Kidney (tissue), 14 donors: ENCODE data around the gene STARD5. TPM values are rescaled to one million over a fixed set of nuclear protein-coding genes. Genes with fewer than 3 reads are reported as not detected.

Source experiments
- DNase-seq, 5 donors: peaks; one replicate each; pipeline ENCODE4 v3.0.0-alpha.2; 2013 to 2020
- FAIRE-seq: peaks from 2 replicates; lab custom pipeline; 2012; peaks lifted over from hg19 to GRCh38; lab: Jason Lieb, UNC
- H3K27ac ChIP-seq, 2 donors: one replicate each; pipeline ENCODE4 v1.7.0; 2013; ENCODE audit warnings: low read depth in 2 of 2, low read length in 2 of 2, inconsistent platforms in 1 of 2
- H3K27me3 ChIP-seq: one replicate; pipeline ENCODE4 v1.7.1; 2013; ENCODE audit warnings: low read length, inconsistent platforms; ENCODE audit not compliant: control insufficient read depth, insufficient read depth
- H3K36me3 ChIP-seq, 3 donors: one replicate each; pipeline versions ENCODE4 v1.7.0 to v1.7.1; 2013; ENCODE audit warnings: low read length in 3 of 3, control low read depth in 1 of 3, inconsistent platforms in 1 of 3; ENCODE audit not compliant: insufficient read depth in 3 of 3, control insufficient read depth in 2 of 3
- H3K4me1 ChIP-seq, 3 donors: one replicate each; pipeline versions ENCODE4 v1.7.0 to v1.7.1; 2013; ENCODE audit warnings: low read length in 3 of 3, inconsistent platforms in 1 of 3, low read depth in 1 of 3; ENCODE audit not compliant: control insufficient read depth in 2 of 3, insufficient read depth in 2 of 3
- H3K4me3 ChIP-seq, 3 donors: one replicate each; pipeline versions ENCODE4 v1.7.0 to v1.8.1; 2013; ENCODE audit warnings: low read length in 3 of 3, control low read depth in 1 of 3, inconsistent platforms in 1 of 3
- H3K9ac ChIP-seq, 3 donors: one replicate each; pipeline versions ENCODE4 v1.7.0 to v1.7.1; 2013; ENCODE audit warnings: low read length in 3 of 3, control low read depth in 1 of 3, inconsistent platforms in 1 of 3
- H3K9me3 ChIP-seq, 3 donors: one replicate each; pipeline versions ENCODE4 v1.7.0 to v1.7.1; 2013; ENCODE audit warnings: low read length in 3 of 3, control low read depth in 1 of 3, inconsistent platforms in 1 of 3; ENCODE audit not compliant: control insufficient read depth in 2 of 3, insufficient read depth in 1 of 3
- CTCF ChIP-seq: IDR thresholded peaks from 3 replicates; pipeline ENCODE4 v1.5.1; 2012; ENCODE audit warnings: mild to moderate bottlenecking, moderate library complexity, borderline replicate concordance; ENCODE audit not compliant: insufficient read depth; ENCODE audit errors: extremely low read depth
- intact Hi-C: fragments of 100-400 bp; cut with DNase I; formaldehyde crosslinking; loops from one replicate; pipeline ENCODE4 v1.11.1; 2022
- polyA plus RNA-seq: library from polyadenylated mRNA; stranded (reverse); fragments of 350-450 nt; fragmentation: Illumina TruSeq; extraction: RNeasy Lipid Tissue Mini Kit (QIAGEN cat#74804); gene quantifications from one replicate; pipeline ENCODE4 v1.2.3, GENCODE V29; 2014; ENCODE audit warnings: low read depth, low replicate concordance; ENCODE audit not compliant: insufficient read depth
- total RNA-seq: library from RNA; stranded (reverse); fragmentation: NEBNext Ultra II Directional; extraction: Animal tissue kit (Norgen Biotek cat#: 25700); gene quantifications from one replicate; pipeline ENCODE4 v1.2.1, GENCODE V29; 2021
- donor health status: control.
- donor health status: control.
- donor health status: control.
- donor health status: control.
- donor health status: control.
- donor health status: DM: yes; HTN: yes; CAD: no.
- donor health status: Normal renal cell carcinoma (clear cell type).

The STARD5 gene
- total and polyA plus RNA-seq, 2 donors from 2014 or later: 3.2 to 4.1 TPM

GRCh38 chr15:81298611-81299010 is 25.3 kb downstream of the STARD5 start:
- H3K9me3 ChIP-seq: no peaks in the 10 kb centered on the region
- FAIRE-seq (no peak), DNase-seq (no peak)
- intact Hi-C loops: no loop called here
- no peaks in the 10 kb centered on the region for H3K36me3 ChIP-seq
- no peak for TF ChIP-seq CTCF
- H3K4me3 ChIP-seq: peak overlapping the region in 1 of 3 donors; percentile 1
- no peaks in the 10 kb centered on the region for H3K27me3 ChIP-seq
- peaks cover 0 to 17% (median 0%) of the 10 kb centered on the region in 3 donors for H3K4me1 ChIP-seq
- no peak overlapping the region for H3K27ac ChIP-seq
- H3K9ac ChIP-seq: no peak overlapping the region

GRCh38 chr15:81297603-81298575 is 26.1 kb downstream of the STARD5 start:
- no peaks in the 10 kb centered on the region for H3K27me3 ChIP-seq
- H3K9me3 ChIP-seq: no peaks in the 10 kb centered on the region
- H3K9ac ChIP-seq: peak overlapping the region in 1 of 3 donors; percentile 12
- H3K4me1 ChIP-seq: peaks cover 0 to 14% (median 0%) of the 10 kb centered on the region in 3 donors
- no peak for TF ChIP-seq CTCF
- FAIRE-seq (no peak), DNase-seq (no peak)
- H3K27ac ChIP-seq: peak overlapping the region in 1 of 2 donors; percentile 54
- no peaks in the 10 kb centered on the region for H3K36me3 ChIP-seq
- intact Hi-C loops: no loop called here
- peak overlapping the region in 2 of 3 donors; percentile 37 to 50 for H3K4me3 ChIP-seq

GRCh38 chr15:81297147-81297572 is 26.8 kb downstream of the STARD5 start:
- FAIRE-seq: no peak
- Histone ChIP-seq H3K4me3 (peak overlapping the region in 2 of 3 donors; percentile 37 to 50), H3K9ac (peak overlapping the region in 1 of 3 donors; percentile 43)

More at GRCh38 chr15:81297147-81297572, 26.8 kb downstream of the STARD5 start:
- H3K9me3 ChIP-seq: no peaks in the 10 kb centered on the region
- no peak for DNase-seq
- H3K27me3 ChIP-seq: no peaks in the 10 kb centered on the region
- H3K36me3 ChIP-seq: no peaks in the 10 kb centered on the region
- H3K27ac ChIP-seq: peak overlapping the region in 1 of 2 donors; percentile 54
- H3K4me1 ChIP-seq: peaks cover 0 to 14% (median 0%) of the 10 kb centered on the region in 3 donors
- no peak for TF ChIP-seq CTCF
- intact Hi-C loops: no loop called here
